HG02759 (cell line): Measurements from ENCODE around the gene CDK11B.
"Not testable (repeated sequence)": the region's sequence is repeated elsewhere in the genome, so short reads cannot be mapped to it uniquely, and the experiment has no call there.

Experiments
- ATAC-seq: cut with Tn5 transposase; IDR thresholded peaks from one replicate; pipeline ENCODE4 v1.9.1; 2021; ENCODE audit warnings: mild to moderate bottlenecking, moderate library complexity; ENCODE audit not compliant: unreplicated experiment

The CDK11B gene

GRCh38 chr1:1662830-1663560 lies 4.2 kb upstream of the CDK11B start:
- not testable (repeated sequence) for ATAC-seq

- not testable (repeated sequence) for ATAC-seq
These were observed 3.6 kb upstream of the CDK11B start for GRCh38 chr1:1662392-1662791.

- not testable (repeated sequence) for ATAC-seq
These were observed 10.5 kb downstream of the CDK11B start for GRCh38 chr1:1648265-1648664.

- ATAC-seq, result not testable (repeated sequence)
These were observed 11.1 kb downstream of the CDK11B start for GRCh38 chr1:1647567-1648241.

- ATAC-seq, result not testable (repeated sequence)
These were observed 12.5 kb downstream of the CDK11B start for GRCh38 chr1:1646326-1646725.

GRCh38 chr1:1640711-1641461 lies 17.9 kb downstream of the CDK11B start:
- not testable (repeated sequence) for ATAC-seq

GRCh38 chr1:1640081-1640480 lies 18.7 kb downstream of the CDK11B start:
- ATAC-seq, result not testable (repeated sequence)

GRCh38 chr1:1639368-1639767 lies 19.4 kb downstream of the CDK11B start:
- not testable (repeated sequence) for ATAC-seq

- not testable (repeated sequence) for ATAC-seq
These were observed 20.3 kb downstream of the CDK11B start for GRCh38 chr1:1638528-1638927.

- ATAC-seq, result not testable (repeated sequence)
These were observed 21.3 kb downstream of the CDK11B start for GRCh38 chr1:1637479-1637875.

GRCh38 chr1:1636621-1637478 lies 22.0 kb downstream of the CDK11B start:
- ATAC-seq, result not testable (repeated sequence)

- not testable (repeated sequence) for ATAC-seq
These were observed 24.2 kb downstream of the CDK11B start for GRCh38 chr1:1634613-1635012.

- ATAC-seq, result not testable (repeated sequence)
These were observed 25.4 kb downstream of the CDK11B start for GRCh38 chr1:1633409-1633808.

- no peak for ATAC-seq
These were observed 26.9 kb downstream of the CDK11B start, which contains the start of gene MMP23B for GRCh38 chr1:1631782-1632420. TSS of gene MMP23B (plus strand) at chr1:1632173. CDS start at chr1:1632219, 46 bp downstream.

- no peak for ATAC-seq
These were observed 27.6 kb downstream of the CDK11B start for GRCh38 chr1:1630965-1631781.

GRCh38 chr1:1630191-1630964 lies 28.4 kb downstream of the CDK11B start:
- ATAC-seq, result peak; percentile 69

- ATAC-seq, result no peak
These were observed 29.2 kb downstream of the CDK11B start for GRCh38 chr1:1629430-1630190.
